NCI-H1417 (cell line): Measurements from ENCODE around the gene DNAJC22.
"Not testable (repeated sequence)": the region's sequence is repeated elsewhere in the genome, so short reads cannot be mapped to it uniquely, and the experiment has no call there.

ENCODE experiments used
- DNase-seq, 3 experiments: peaks; one replicate each; lab custom pipeline; 2025; lab: John Stamatoyannopoulos, UW

The DNAJC22 gene

DNA sequence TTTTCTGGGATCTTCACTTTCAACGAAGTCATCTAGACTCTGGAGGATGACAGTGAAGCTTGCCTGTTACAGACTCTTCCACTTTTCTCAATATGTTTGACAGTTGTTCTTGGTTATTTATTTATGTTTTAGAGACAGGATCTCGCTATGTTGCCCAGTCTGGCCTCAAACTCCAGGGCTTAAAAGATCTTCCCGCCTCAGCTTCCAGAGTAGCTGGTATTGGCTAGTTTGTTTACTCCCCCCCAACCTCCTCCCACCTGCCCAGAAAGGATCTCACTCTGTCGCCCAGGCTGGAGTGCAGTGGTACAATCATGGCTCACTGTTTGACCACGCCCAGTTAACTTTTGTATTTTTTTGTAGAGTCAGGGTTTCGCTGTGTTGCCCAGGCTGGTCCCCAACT lies 23.9 kb downstream of the DNAJC22 start:
- no peak for DNase-seq

DNA sequence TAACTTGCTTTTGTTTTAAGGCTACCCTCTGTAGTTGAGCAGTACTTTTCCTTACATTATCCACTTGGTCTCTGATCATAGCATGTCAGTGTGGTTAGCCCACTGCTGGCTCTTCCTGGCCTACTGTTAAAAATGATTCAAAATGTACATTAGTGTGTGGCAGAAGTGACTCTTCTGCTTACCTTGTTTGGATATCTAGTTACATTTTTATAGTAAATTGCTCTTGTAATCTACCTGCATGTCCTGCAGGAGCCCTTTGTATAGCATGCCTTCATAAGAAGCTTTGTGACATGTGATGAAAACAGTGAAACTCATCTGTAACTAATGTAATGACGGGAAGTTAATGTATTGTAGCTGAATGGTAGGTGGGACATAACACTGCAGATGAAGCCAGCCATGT lies 28.7 kb downstream of the DNAJC22 start:
- DNase-seq: peak in 1 of 3 experiments; percentile 48

DNA sequence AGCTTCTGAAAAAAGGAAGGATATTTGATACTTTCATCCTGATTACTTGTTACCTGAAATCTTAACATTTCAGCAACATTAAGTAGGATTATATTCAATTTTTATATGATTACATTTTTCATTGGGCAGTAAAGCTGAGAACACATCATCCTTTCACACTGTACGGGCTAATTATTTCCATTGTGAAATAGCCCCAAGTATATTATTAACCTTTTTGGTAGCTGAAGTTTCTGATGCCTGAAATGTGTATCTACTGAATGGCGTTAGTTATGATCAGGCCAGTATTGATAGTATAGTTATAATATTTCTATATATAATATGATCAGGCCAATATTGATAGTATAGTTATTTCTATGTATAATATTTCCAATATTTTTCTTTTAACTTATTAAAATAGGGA lies 30.7 kb downstream of the DNAJC22 start:
- DNase-seq: no peak

DNA sequence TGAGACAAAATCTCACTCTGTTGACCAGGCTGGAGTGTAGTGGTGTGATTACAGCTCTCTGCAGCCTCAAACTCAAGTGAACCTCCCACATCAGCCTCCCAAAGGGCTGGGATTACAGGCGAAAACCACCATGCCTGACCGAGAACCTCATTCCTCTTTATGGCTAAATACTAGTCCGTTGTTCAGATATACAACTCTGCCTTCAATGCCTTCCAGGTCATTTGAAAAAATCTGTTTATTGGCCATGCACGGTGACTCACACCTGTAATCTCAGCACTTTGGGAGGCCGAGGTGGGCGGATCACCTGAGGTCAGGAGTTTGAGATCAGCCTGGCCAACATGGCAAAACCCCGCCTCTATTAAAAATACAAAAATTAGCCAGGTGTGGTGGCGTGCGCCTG lies 33.5 kb downstream of the DNAJC22 start:
- DNase-seq: not testable (repeated sequence)

DNA sequence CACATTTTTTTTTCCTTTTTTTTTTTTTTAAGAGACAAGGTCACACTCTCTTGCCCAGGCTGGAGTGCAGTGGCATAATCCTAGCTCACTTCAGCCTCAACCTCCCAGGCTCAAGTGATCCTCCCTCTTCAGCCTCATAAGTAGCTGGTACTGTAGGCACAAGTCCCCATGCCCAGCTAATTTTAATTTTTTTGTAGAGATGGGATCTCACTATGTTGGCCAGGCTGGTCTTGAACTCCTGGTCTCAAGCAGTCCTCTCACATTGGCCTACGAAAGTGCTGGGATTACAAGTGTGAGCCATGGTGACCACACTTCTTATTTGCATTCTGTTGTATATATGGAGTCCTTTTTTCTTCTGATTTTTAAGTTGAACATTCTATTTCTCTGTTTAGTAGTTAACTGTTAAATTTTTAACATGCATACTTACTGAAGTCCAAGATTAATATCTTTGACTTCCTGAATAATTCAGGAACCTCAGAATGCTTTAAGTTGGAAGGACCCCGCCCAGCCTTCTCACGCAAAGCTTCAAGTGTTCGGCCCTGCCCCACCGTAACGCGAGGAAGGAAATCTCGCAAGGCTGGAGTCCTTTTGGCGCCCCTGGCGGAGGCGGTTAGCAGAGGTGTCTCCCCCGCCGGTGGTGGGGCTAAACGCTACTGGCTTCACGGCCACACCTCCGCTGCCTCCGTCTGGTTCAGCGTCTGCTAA lies 42.1 kb downstream of the DNAJC22 start:
- DNase-seq: no peak

DNA sequence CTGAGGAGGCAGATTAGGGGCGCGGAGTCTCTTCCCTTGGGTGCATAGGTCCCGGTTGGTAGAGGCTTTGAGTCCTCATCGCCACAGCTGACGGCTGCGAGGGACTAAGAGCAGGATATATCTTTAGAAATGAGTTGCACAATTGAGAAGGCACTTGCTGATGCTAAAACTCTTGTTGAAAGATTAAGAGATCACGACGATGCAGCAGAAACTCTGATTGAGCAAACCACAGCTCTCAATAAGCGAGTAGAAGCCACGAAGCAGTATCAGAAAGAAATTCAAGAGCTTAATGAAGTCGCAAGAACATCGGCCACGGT lies 42.7 kb downstream of the DNAJC22 start:
- DNase-seq: no peak

DNA sequence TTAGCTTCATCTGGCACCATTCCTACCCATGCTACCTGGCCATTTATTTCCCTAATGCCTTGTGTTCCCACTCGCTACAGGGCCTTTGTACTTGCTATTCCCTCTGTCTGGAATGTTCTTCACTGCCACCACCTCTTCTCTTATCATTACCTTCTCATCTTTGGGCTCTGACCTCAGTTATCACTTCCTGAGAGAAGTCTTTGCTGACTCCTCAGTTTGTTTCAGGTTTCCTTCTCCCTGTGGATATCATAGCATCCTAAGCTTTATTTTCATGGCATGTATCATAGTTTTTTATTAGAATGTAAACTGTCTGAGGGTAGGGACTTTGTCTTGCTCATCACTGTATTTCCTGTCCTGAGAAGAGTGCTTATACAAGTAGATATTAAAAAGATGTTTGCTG lies 50.3 kb downstream of the DNAJC22 start:
- no peak for DNase-seq

DNA sequence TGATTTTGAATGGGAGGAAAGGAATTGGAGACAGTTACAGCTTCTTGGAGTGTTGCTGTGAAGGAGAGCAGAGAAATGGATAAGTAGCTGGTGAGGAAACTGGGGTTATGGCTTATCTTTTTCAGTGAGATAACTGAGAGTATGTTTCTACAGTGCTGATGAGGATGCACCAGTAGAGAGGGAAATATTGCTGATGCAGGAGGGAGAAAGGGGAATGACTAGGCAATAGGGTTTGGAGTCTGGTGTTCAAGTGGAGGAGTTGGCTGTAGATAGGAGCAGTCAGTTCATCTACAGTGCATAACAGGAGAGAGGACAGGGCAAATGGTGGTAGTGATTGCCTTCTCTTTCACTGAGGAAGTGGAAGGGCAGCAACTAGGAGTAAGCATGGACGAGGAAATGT lies 53.6 kb downstream of the DNAJC22 start:
- no peak for DNase-seq
